Measurements from ENCODE around the gene PTCH2.

Gene PTCH2, protein sequence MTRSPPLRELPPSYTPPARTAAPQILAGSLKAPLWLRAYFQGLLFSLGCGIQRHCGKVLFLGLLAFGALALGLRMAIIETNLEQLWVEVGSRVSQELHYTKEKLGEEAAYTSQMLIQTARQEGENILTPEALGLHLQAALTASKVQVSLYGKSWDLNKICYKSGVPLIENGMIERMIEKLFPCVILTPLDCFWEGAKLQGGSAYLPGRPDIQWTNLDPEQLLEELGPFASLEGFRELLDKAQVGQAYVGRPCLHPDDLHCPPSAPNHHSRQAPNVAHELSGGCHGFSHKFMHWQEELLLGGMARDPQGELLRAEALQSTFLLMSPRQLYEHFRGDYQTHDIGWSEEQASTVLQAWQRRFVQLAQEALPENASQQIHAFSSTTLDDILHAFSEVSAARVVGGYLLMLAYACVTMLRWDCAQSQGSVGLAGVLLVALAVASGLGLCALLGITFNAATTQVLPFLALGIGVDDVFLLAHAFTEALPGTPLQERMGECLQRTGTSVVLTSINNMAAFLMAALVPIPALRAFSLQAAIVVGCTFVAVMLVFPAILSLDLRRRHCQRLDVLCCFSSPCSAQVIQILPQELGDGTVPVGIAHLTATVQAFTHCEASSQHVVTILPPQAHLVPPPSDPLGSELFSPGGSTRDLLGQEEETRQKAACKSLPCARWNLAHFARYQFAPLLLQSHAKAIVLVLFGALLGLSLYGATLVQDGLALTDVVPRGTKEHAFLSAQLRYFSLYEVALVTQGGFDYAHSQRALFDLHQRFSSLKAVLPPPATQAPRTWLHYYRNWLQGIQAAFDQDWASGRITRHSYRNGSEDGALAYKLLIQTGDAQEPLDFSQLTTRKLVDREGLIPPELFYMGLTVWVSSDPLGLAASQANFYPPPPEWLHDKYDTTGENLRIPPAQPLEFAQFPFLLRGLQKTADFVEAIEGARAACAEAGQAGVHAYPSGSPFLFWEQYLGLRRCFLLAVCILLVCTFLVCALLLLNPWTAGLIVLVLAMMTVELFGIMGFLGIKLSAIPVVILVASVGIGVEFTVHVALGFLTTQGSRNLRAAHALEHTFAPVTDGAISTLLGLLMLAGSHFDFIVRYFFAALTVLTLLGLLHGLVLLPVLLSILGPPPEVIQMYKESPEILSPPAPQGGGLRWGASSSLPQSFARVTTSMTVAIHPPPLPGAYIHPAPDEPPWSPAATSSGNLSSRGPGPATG

DNA sequence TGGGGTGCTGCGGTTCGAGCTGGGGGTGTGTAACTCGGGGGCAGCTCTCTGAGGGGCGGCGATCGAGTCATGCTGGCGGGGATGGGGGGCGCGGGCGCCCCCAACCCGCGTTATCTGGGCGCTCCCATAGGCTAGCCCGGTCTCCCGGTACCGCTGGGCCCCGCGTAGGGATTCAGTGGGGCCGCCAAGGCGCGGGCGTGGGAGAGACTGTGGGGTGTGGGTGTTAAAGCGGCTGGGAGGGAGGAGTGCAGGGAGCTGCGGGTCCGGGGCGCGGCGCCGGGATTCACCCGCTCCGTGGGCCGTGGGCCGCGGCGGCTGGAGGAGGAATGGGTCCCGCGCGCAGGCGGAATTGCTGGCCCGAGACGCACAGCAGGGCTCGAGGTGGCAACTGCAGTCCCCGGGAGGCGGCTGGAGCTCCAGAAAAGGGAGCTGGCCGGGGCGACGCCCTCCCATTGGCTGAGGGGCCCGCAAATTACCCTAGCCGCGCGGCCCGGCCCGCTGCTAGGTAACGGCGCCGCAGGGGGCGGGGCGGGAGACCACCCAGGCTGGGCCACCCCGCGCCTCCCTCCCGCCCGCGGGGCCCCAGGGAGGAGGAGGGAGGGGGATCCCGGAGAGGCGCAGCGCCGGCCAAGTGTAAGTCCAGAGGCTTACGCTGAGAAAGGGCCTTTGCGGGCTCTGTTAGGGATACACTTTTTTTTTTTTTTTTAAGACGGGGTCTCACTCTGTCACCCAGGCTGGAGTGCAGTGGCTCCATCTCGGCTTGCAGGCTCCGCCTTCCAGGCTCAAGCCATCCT is at the start of gene PTCH2:
PTCH2 (minus strand) TSS at position 392 of the 794 bp plus-strand sequence; CDS start at position 71, 321 bp downstream.
- DNase-seq: peak; percentile 89

GRCh38 chr1:44890007-44890406 is 47.0 kb upstream of the PTCH2 start:
- DNase-seq: no peak

DNA sequence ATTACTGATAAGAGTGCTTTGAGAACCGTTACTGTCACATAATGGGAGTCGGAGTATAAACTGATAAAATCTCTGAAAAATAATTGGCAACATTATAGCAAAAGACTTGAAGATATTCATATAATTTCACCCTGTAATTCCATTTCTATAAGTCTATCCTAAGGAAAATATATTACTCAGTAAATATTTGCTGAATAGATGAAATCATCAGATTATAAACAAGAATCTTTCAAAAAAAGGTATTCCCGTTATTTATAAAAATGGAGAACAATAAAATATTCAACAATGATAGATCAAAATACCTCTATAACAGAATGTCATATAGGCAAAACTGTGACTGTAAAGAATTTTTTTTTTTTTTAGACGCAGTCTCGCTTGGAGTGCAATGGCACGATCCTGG is 42.4 kb upstream of the PTCH2 start:
- no peak for DNase-seq

- DNase-seq: peak; percentile 72
Measured at GRCh38 chr1:44884746-44885145, 41.7 kb upstream of the PTCH2 start.

- DNase-seq: no peak
Measured at GRCh38 chr1:44881011-44881632, 38.1 kb upstream of the PTCH2 start.

DNA sequence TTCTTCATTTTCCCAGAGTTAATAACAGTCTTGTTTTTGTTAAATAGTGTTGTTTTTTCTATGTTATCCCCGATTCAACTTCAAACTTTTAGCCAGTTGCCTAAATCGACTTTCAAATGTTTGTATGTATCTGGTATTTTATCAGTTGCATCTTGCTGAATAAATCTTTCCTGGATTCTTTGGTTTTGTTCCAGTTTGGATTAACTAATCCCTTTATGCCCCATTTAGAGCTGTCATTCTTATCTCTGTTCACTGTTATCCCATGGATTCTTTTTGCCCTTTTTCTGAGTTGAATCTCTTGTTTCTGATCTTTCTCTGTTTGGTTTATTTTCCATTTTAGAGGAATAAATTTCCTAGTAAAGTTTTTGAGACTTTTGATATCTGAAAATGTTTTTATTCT is 31.1 kb upstream of the PTCH2 start:
- DNase-seq: no peak

DNA sequence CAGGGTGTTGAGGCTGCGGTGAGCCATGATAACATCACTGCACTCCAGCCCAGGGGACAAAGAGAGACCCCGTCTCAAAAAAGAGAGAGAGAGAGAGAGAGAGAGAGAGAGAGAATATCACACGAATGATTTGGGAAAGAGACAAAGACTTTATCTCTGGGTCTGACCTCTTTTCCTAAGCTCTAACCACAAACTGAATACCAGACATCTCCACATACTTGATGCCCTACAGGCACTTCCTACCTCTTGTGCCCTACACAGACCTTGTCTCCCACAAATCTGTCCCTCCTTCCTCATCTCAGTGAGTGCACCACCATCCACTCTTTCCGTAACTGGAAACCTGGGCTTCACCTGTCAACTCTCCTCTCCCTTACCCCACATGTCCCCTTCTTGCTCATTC is 27.0 kb upstream of the PTCH2 start:
- no peak for DNase-seq

GRCh38 chr1:44867801-44868200 is 24.7 kb upstream of the PTCH2 start:
- no peak for DNase-seq

DNA sequence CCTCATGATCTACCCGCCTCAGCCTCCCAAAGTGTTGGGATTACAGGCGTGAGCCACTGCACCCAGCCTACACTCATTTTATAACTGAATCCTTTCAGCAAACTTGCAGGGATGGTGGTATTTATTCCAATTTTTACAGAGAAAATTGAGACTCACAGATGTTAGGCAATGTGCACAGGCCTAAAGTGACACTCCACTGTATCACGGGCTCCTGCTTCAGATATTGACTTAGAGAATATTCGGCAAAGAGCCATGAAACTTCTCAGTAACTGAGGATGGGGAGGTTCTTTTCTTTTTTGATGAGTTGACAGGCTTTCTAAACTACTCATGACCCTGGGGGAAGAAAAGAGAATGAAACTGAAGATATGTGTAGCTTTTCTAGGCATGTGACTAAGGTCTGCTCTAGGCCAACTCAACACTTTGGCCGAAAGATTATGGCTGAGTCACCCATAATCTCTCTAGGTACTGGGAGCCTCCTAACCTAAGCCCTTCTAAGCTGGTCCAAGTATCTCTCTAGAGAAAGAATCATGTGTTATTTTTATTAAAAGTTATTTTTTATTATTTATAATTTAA is 19.9 kb upstream of the PTCH2 start:
- no peak for DNase-seq

DNA sequence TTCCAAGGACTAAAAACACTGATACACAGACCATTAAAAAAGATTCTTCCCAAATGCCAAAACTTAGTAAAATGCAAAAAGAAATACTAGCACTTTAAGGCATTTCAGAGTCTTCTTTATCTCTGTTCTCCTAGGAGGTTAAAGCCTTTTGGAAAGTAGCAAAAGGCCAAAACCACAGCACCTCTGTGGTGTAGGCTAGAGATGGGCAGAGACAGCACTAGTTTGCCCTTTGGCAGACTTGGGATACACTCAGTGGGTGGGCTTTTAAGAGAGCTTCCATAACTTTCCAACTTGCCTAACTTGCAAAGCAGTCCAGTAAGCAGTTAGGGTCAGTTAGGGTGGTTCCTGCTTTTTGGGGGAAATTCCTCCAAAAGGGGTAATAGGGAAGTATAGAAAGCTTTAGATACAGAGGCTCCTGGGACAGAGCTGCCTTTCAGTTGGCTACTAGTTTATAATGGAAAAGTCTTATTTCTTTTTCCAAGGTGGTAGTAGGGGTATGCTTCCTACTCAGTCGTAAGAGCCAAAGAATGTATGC is 17.9 kb upstream of the PTCH2 start:
- DNase-seq: no peak

- no peak for DNase-seq
Measured at GRCh38 chr1:44860331-44860730, 17.3 kb upstream of the PTCH2 start.

GRCh38 chr1:44857446-44857845 is 14.4 kb upstream of the PTCH2 start:
- no peak for DNase-seq

DNA sequence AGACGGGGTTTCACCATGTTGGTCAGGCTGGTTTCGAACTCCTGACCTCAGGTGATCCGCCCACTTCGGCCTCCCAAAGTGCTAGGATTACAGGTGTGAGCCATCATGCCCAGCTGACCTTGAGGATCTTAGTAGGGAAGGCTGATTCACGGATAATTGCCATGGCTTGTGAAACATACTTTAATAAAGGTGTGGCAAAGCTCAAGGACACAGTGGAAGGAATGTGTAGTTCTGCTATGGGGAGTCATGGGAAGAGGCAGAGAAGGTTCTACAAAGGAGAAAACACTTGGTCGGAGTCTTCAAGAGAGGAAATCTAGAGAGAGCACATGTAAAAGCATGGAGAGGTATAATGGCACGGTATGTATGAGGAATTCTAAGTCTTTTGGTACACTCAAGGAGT is 12.7 kb upstream of the PTCH2 start:
- DNase-seq: no peak

DNA sequence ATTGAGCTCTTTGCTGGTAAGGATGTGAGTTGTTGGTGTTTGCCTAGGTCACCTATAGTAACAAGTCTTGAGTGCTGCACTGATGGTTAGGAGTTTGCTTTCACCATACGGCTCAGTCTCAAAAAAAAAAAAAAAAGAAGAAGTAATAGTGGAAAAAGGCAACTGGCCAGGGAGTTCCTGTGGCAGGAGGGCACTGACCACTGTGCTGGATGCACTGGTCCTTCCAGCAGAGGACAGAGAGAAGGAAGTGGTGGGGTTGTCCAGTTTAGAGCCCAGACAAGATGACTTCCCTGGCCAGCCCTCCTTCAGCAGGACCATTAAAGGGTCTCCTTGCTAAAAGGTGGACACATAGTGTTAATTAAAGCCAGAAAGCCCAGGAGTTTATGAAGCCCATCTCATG is 11.9 kb upstream of the PTCH2 start:
- no peak for DNase-seq

DNA sequence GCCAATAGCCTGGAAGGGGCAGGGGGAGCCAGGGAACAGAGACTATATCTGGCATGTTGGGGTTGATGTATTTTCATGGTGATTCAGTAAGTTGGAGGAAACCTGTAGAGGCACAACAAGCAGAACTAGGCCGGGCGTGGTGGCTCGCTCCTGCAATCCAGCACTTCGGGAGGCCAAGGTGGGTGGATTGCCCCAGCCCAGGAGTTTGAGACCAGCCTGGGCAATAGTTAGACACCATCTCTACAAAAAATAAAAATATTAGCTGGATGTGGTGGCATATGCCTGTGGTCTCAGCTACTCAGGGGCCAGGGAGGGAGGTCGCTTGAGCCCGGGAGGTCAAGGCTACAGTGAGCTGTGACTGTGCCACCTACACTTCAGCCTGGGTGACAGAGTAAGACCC is 10.1 kb upstream of the PTCH2 start:
- no peak for DNase-seq

GRCh38 chr1:44851308-44851707 is 8.3 kb upstream of the PTCH2 start:
- no peak for DNase-seq

DNA sequence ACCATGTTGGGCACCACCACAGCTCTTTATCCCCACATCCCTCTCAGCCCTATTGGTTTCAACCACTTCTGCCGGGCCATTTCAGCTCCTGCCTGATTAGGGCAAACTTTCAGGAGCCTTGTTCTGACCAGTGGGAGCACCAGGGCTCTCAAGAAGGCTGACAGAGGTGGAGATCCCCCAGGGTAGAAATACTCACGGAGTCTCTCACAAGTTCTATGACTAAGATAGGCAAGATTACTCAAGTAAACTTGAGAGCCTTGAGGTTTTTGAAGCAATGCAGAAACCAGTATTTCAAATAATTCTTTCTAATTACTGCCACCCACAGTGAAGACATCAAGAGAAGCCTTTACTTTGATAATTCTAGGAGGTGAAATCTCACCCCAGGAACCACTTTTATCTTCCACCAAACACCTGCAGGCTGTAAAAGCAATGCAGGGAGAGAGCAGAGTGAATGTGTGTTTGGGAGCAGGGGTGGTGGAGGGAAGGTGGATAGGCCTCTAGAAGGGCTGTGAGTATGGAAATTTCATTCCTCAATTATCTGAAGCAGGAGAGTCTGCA is 6.6 kb upstream of the PTCH2 start:
- DNase-seq: no peak

- no peak for DNase-seq
Measured at GRCh38 chr1:44848456-44849181, 5.6 kb upstream of the PTCH2 start.

- DNase-seq: no peak
Measured at GRCh38 chr1:44847845-44848244, 4.8 kb upstream of the PTCH2 start.

DNA sequence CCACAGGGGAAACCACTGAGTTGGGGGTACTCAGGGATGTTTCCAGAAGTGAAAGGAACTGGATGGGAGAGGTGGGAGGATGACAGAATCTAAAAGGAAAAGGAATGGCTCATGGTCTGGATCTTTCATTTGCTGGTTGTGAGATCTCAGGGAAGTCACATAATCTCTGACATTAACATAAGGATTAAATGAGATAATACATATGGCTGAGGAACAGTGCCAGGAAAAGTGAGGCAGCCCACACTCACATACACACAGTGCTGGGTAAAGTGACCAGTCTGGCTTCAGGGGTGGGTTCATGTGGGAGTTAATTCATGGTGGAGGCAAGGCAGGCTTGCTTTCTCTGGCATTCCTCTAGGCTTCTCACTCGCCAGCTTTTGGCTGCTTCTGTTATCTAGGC is 3.9 kb upstream of the PTCH2 start:
- no peak for DNase-seq

Data from right forelimb (tissue), 1 donor.